HepG2 (cell line): Measurements from ENCODE around the gene CAPS. TPM values are rescaled to one million over a fixed set of nuclear protein-coding genes. Genes with fewer than 3 reads are reported as not detected.

Source experiments
- AKNA ChIP-seq: sonication (generic); formaldehyde crosslinking; IDR thresholded peaks from 2 replicates; pipeline ENCODE4 v1.4.0; 2020; ENCODE audit warnings: missing genetic modification reagents, borderline replicate concordance
- CHCHD3 ChIP-seq: sonication (generic); formaldehyde crosslinking; IDR thresholded peaks from 2 replicates; pipeline ENCODE4 v1.8.0; 2022; ENCODE audit warnings: mild to moderate bottlenecking, missing genetic modification reagents, moderate library complexity
- CREM ChIP-seq, 2 experiments: sonication (generic) in 1 of 2; formaldehyde crosslinking in 1 of 2; IDR thresholded peaks; 2 replicates each; pipeline versions ENCODE4 v1.4.0 to v1.6.1; 2016 to 2020; ENCODE audit warnings: antibody characterized with exemption in 1 of 2, mild to moderate bottlenecking in 1 of 2, missing genetic modification reagents in 1 of 2
- CTCF ChIP-seq: sonication (generic); formaldehyde crosslinking; IDR thresholded peaks from 2 replicates; pipeline ENCODE4 v1.5.0; 2020; ENCODE audit warnings: mild to moderate bottlenecking, missing genetic modification reagents, moderate library complexity
- HNRNPH1 ChIP-seq: fragments of 200-400 bp; formaldehyde crosslinking; optimal IDR thresholded peaks from 2 replicates; pipeline ENCODE3; 2017; ENCODE audit warnings: mild to moderate bottlenecking, low read depth, low read length
- IRF1 ChIP-seq: sonication (generic); formaldehyde crosslinking; IDR thresholded peaks from 2 replicates; pipeline ENCODE4 v1.4.0; 2020; ENCODE audit warnings: low read depth, mild to moderate bottlenecking, missing genetic modification reagents
- NCOA1 ChIP-seq: sonication (generic); formaldehyde crosslinking; IDR thresholded peaks from 2 replicates; pipeline ENCODE4 v1.9.0; 2021; ENCODE audit warnings: missing genetic modification reagents
- NFRKB ChIP-seq: fragments of 450-650 bp; IDR thresholded peaks from 2 replicates; pipeline ENCODE4 v1.6.1; 2017
- POLR2G ChIP-seq: fragments of 200-400 bp; formaldehyde crosslinking; IDR thresholded peaks from 2 replicates; pipeline ENCODE4 v1.6.1; 2018; ENCODE audit warnings: mild to moderate bottlenecking, low read depth, low read length, moderate library complexity
- ZBTB14 ChIP-seq: sonication (generic); formaldehyde crosslinking; IDR thresholded peaks from 2 replicates; pipeline ENCODE4 v1.4.0; 2020; ENCODE audit warnings: missing genetic modification reagents
- ZNF142 ChIP-seq: sonication (generic); formaldehyde crosslinking; IDR thresholded peaks from 2 replicates; pipeline ENCODE4 v1.4.0; 2020; ENCODE audit warnings: missing genetic modification reagents
- ZNF576 ChIP-seq: sonication (generic); formaldehyde crosslinking; IDR thresholded peaks from 2 replicates; pipeline ENCODE4 v1.4.0; 2020; ENCODE audit warnings: mild to moderate bottlenecking, missing genetic modification reagents
- polyA plus RNA-seq, 8 experiments: library from polyadenylated mRNA; depleted of rRNA in 3 of 8; stranded (reverse) in 7 of 8; unstranded in 1 of 8; fragments of >200 nt; fragmentation: Illumina TruSeq in 4 of 8; extraction: Trizol in 4 of 8; gene quantifications; 2 replicates each; pipeline versions ENCODE4 v1.2.1 to v1.2.3, GENCODE V29; 2011 to 2016; ENCODE audit warnings: low read depth in 4 of 8, missing spikeins in 1 of 8, mixed read lengths in 1 of 8; ENCODE audit not compliant: insufficient read depth in 1 of 8
- total RNA-seq, 5 experiments: library from RNA; depleted of rRNA; stranded (reverse); fragments of >200 nt; fragmentation: Illumina TruSeq; extraction: Trizol; gene quantifications; 2 replicates each; pipeline ENCODE4 v1.2.3, GENCODE V29; 2016; ENCODE audit warnings: low read depth in 1 of 5

CAPS gene
- total and polyA plus RNA-seq, 2 of the 13 experiments (the other 11 are each of a cell fraction or from before 2014, with no cell fraction given) = 3.1 TPM

- no peak for TF ChIP-seq CHCHD3 (CRISPR knock-in tag)
- TF ChIP-seq ZNF142 (CRISPR knock-in tag) = no peak
- no peak for TF ChIP-seq ZBTB14 (CRISPR knock-in tag)
- no peak for TF ChIP-seq IRF1 (CRISPR knock-in tag)
- no peak for TF ChIP-seq CTCF (CRISPR knock-in tag)
- no peak for TF ChIP-seq AKNA (CRISPR knock-in tag)
- no peak for TF ChIP-seq HNRNPH1
- TF ChIP-seq POLR2G = peak; percentile 16; the same call in 1 of the 2 replicates
- no peak for TF ChIP-seq CREM (IDR thresholded peaks at IDR 0.05)
- no peak for TF ChIP-seq CREM (CRISPR knock-in tag; IDR thresholded peaks at IDR 0.05)
- no peak for TF ChIP-seq NFRKB
- no peak for TF ChIP-seq NCOA1
- no peak for TF ChIP-seq ZNF576 (CRISPR knock-in tag)
Measured at GRCh38 chr19:5914358-5914774, 312 bp downstream of the CAPS start (continued).
